ENCODE results near the gene GPR176.

Gene GPR176

GRCh38 chr15:39919748-39920509 lies at the start of gene GPR176:
Gene GPR176 (minus strand): TSS chr15:39920266. CDS start chr15:39920026, 240 bp downstream.
- in situ Hi-C loops (cut with HindIII; ENCODE audit: low sequenced_read_pairs): no loop called here

- in situ Hi-C loops (cut with HindIII; ENCODE audit: low sequenced_read_pairs): no loop called here
Observed at GRCh38 chr15:39969002-39969394, 48.9 kb upstream of the GPR176 start.

- in situ Hi-C loops (cut with HindIII; ENCODE audit: low sequenced_read_pairs): no loop called here
Observed at GRCh38 chr15:39968273-39969001, 48.4 kb upstream of the GPR176 start.

GRCh38 chr15:39966521-39966920 lies 46.5 kb upstream of the GPR176 start:
- in situ Hi-C loops (cut with HindIII; ENCODE audit: low sequenced_read_pairs): no loop called here

GRCh38 chr15:39963786-39964185 lies 43.7 kb upstream of the GPR176 start:
- in situ Hi-C loops (cut with HindIII; ENCODE audit: low sequenced_read_pairs): no loop called here

- in situ Hi-C loops (cut with HindIII; ENCODE audit: low sequenced_read_pairs): no loop called here
Observed at GRCh38 chr15:39961051-39961450, 41.0 kb upstream of the GPR176 start.

- in situ Hi-C loops (cut with HindIII; ENCODE audit: low sequenced_read_pairs): no loop called here
Observed at GRCh38 chr15:39960411-39960810, 40.3 kb upstream of the GPR176 start.

- in situ Hi-C loops (cut with HindIII; ENCODE audit: low sequenced_read_pairs): no loop called here
Observed at GRCh38 chr15:39959411-39959810, 39.3 kb upstream of the GPR176 start.

GRCh38 chr15:39957481-39957880 lies 37.4 kb upstream of the GPR176 start:
- in situ Hi-C loops (cut with HindIII; ENCODE audit: low sequenced_read_pairs): no loop called here

GRCh38 chr15:39953521-39953920 lies 33.5 kb upstream of the GPR176 start:
- in situ Hi-C loops (cut with HindIII; ENCODE audit: low sequenced_read_pairs): no loop called here

GRCh38 chr15:39951561-39951960 lies 31.5 kb upstream of the GPR176 start:
- in situ Hi-C loops (cut with HindIII; ENCODE audit: low sequenced_read_pairs): no loop called here

- in situ Hi-C loops (cut with HindIII; ENCODE audit: low sequenced_read_pairs): no loop called here
Observed at GRCh38 chr15:39948817-39949216, 28.8 kb upstream of the GPR176 start.

GRCh38 chr15:39947401-39948197 lies 27.5 kb upstream of the GPR176 start:
- in situ Hi-C loops (cut with HindIII; ENCODE audit: low sequenced_read_pairs): no loop called here

GRCh38 chr15:39946862-39947261 lies 26.8 kb upstream of the GPR176 start:
- in situ Hi-C loops (cut with HindIII; ENCODE audit: low sequenced_read_pairs): no loop called here

- in situ Hi-C loops (cut with HindIII; ENCODE audit: low sequenced_read_pairs): no loop called here
Observed at GRCh38 chr15:39944726-39945125, 24.7 kb upstream of the GPR176 start.

- in situ Hi-C loops (cut with HindIII; ENCODE audit: low sequenced_read_pairs): no loop called here
Observed at GRCh38 chr15:39942753-39943150, 22.7 kb upstream of the GPR176 start.

- in situ Hi-C loops (cut with HindIII; ENCODE audit: low sequenced_read_pairs): no loop called here
Observed at GRCh38 chr15:39942101-39942752, 22.2 kb upstream of the GPR176 start.

GRCh38 chr15:39939487-39940452 lies 19.7 kb upstream of the GPR176 start:
- in situ Hi-C loops (cut with HindIII; ENCODE audit: low sequenced_read_pairs): no loop called here

GRCh38 chr15:39937696-39938095 lies 17.6 kb upstream of the GPR176 start:
- in situ Hi-C loops (cut with HindIII; ENCODE audit: low sequenced_read_pairs): no loop called here

GRCh38 chr15:39936681-39937080 lies 16.6 kb upstream of the GPR176 start:
- in situ Hi-C loops (cut with HindIII; ENCODE audit: low sequenced_read_pairs): no loop called here
